GM12891 (cell line): ENCODE results near the gene FILIP1L.

Experiments
- PAX5 ChIP-seq: IDR thresholded peaks from 2 replicates; pipeline ENCODE4 v1.6.1; 2011; ENCODE audit warnings: low read length, moderate library complexity, mild to moderate bottlenecking; ENCODE audit not compliant: insufficient read depth, severe bottlenecking
- POLR2A ChIP-seq: IDR thresholded peaks from 2 replicates; pipeline ENCODE4 v1.6.1; 2011; ENCODE audit warnings: low read depth, low read length, control low read depth
- POLR2AphosphoS5 ChIP-seq: IDR thresholded peaks from 2 replicates; pipeline ENCODE4 v1.6.1; 2011; ENCODE audit warnings: low read depth, low read length, control low read depth
- SPI1 ChIP-seq: IDR thresholded peaks from 2 replicates; pipeline ENCODE4 v1.6.1; 2011; ENCODE audit warnings: low read depth, low read length, control low read depth
- TAF1 ChIP-seq: IDR thresholded peaks from 2 replicates; pipeline ENCODE4 v1.6.1; 2011; ENCODE audit warnings: low read depth, low read length, control low read depth

GRCh38 chr3:99836681-99837080, 277.6 kb downstream of the FILIP1L start:
- TF ChIP-seq POLR2AphosphoS5 (no peak), POLR2A (no peak), TAF1 (no peak), PAX5 (no peak), SPI1 (no peak)
